ENCODE measurements around the gene PIGP.

The PIGP gene

GRCh38 chr21:37032293-37032692, 40.6 kb downstream of the PIGP start:
- no peaks in the 10 kb centered on the region for H3K79me2 ChIP-seq (ENCODE audit: insufficient read depth, low read length)
- H3K27ac ChIP-seq (ENCODE audit: low read length) = no peak overlapping the region
- no peak overlapping the region for H3K4me2 ChIP-seq (ENCODE audit: insufficient read depth, low read length)
- H3K36me3 ChIP-seq (ENCODE audit: insufficient read depth, low read length) = no peaks in the 10 kb centered on the region
- no peak overlapping the region for H2AFZ ChIP-seq (ENCODE audit: low read depth, low read length)
- no peak for TF ChIP-seq EZH2 (IDR thresholded peaks at IDR 0.05; ENCODE audit: borderline replicate concordance, low read depth, low read length, severe bottlenecking)
- TF ChIP-seq, protein P1, sequence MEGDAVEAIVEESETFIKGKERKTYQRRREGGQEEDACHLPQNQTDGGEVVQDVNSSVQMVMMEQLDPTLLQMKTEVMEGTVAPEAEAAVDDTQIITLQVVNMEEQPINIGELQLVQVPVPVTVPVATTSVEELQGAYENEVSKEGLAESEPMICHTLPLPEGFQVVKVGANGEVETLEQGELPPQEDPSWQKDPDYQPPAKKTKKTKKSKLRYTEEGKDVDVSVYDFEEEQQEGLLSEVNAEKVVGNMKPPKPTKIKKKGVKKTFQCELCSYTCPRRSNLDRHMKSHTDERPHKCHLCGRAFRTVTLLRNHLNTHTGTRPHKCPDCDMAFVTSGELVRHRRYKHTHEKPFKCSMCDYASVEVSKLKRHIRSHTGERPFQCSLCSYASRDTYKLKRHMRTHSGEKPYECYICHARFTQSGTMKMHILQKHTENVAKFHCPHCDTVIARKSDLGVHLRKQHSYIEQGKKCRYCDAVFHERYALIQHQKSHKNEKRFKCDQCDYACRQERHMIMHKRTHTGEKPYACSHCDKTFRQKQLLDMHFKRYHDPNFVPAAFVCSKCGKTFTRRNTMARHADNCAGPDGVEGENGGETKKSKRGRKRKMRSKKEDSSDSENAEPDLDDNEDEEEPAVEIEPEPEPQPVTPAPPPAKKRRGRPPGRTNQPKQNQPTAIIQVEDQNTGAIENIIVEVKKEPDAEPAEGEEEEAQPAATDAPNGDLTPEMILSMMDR (IDR thresholded peaks at IDR 0.05; ENCODE audit: borderline replicate concordance, extremely low read depth, low read length, poor library complexity, severe bottlenecking) = no peak
- H3K4me1 ChIP-seq (ENCODE audit: insufficient read depth, low read length) = no peaks in the 10 kb centered on the region
- H3K27me3 ChIP-seq (ENCODE audit: insufficient read depth, low read length, poor library complexity) = no peaks in the 10 kb centered on the region
- H3K9ac ChIP-seq (ENCODE audit: low read depth, low read length) = no peak overlapping the region
- no peaks in the 10 kb centered on the region for H4K20me1 ChIP-seq (ENCODE audit: insufficient read depth, low read length)
- no peaks in the 10 kb centered on the region for H3K9me3 ChIP-seq (ENCODE audit: insufficient read depth, low read length, severe bottlenecking)
- DNase-seq (peak; percentile 12), ATAC-seq (ENCODE audit: insufficient read depth, low read depth) (peak; percentile 42; the same call in 1 of the 3 replicates)
- H3K4me3 ChIP-seq (ENCODE audit: low read depth in 1 of 2, low read length in 2 of 2) = no peak overlapping the region

GRCh38 chr21:37030864-37031263, 42.0 kb downstream of the PIGP start:
- Histone ChIP-seq H3K4me3 (ENCODE audit: low read depth in 1 of 2, low read length in 2 of 2) (no peak overlapping the region), H3K27me3 (ENCODE audit: insufficient read depth, low read length, poor library complexity) (no peaks in the 10 kb centered on the region), H3K9ac (ENCODE audit: low read depth, low read length) (no peak overlapping the region), H3K27ac (ENCODE audit: low read length) (no peak overlapping the region), H3K4me1 (ENCODE audit: insufficient read depth, low read length) (no peaks in the 10 kb centered on the region), H3K4me2 (ENCODE audit: insufficient read depth, low read length) (no peak overlapping the region), H3K36me3 (ENCODE audit: insufficient read depth, low read length) (no peaks in the 10 kb centered on the region), H3K9me3 (ENCODE audit: insufficient read depth, low read length, severe bottlenecking) (no peaks in the 10 kb centered on the region), H2AFZ (ENCODE audit: low read depth, low read length) (no peak overlapping the region), H4K20me1 (ENCODE audit: insufficient read depth, low read length) (no peaks in the 10 kb centered on the region), H3K79me2 (ENCODE audit: insufficient read depth, low read length) (no peaks in the 10 kb centered on the region)
- ATAC-seq (ENCODE audit: insufficient read depth, low read depth) (no peak), DNase-seq (no peak)
- TF ChIP-seq, protein P1 (IDR thresholded peaks at IDR 0.05; ENCODE audit: borderline replicate concordance, extremely low read depth, low read length, poor library complexity, severe bottlenecking) = no peak
- TF ChIP-seq EZH2 (IDR thresholded peaks at IDR 0.05; ENCODE audit: borderline replicate concordance, low read depth, low read length, severe bottlenecking) = no peak

DNA sequence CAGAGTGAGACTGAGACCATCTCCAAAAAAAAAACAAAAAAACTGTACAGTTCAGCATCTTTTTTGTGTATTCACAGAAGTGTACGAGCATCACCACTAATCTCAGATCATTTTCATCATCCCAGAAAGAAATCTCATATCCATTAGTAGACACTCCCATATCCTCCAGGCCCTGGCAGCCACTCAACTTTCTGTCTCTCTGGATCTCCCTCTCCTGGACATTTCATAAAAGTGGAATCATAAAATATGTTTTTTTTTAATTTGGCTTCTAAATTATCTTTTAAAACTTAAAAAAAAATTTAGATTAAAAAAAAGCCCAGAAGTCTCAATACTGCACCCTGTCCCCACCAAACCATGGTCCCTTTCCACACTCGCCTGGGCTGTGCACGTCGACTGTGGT, 44.3 kb downstream of the PIGP start:
- DNase-seq (no peak), ATAC-seq (ENCODE audit: insufficient read depth, low read depth) (no peak)
- no peaks in the 10 kb centered on the region for H3K79me2 ChIP-seq (ENCODE audit: insufficient read depth, low read length)
- TF ChIP-seq, protein P1 (IDR thresholded peaks at IDR 0.05; ENCODE audit: borderline replicate concordance, extremely low read depth, low read length, poor library complexity, severe bottlenecking) = no peak
- TF ChIP-seq EZH2 (IDR thresholded peaks at IDR 0.05; ENCODE audit: borderline replicate concordance, low read depth, low read length, severe bottlenecking) = no peak
- no peaks in the 10 kb centered on the region for H3K4me1 ChIP-seq (ENCODE audit: insufficient read depth, low read length)
- no peaks in the 10 kb centered on the region for H3K36me3 ChIP-seq (ENCODE audit: insufficient read depth, low read length)
- no peak overlapping the region for H3K27ac ChIP-seq (ENCODE audit: low read length)
- H3K9ac ChIP-seq (ENCODE audit: low read depth, low read length) = no peak overlapping the region
- H2AFZ ChIP-seq (ENCODE audit: low read depth, low read length) = no peak overlapping the region
- no peak overlapping the region for H3K4me3 ChIP-seq (ENCODE audit: low read depth in 1 of 2, low read length in 2 of 2)
- H3K4me2 ChIP-seq (ENCODE audit: insufficient read depth, low read length) = no peak overlapping the region
- no peaks in the 10 kb centered on the region for H4K20me1 ChIP-seq (ENCODE audit: insufficient read depth, low read length)
- no peaks in the 10 kb centered on the region for H3K27me3 ChIP-seq (ENCODE audit: insufficient read depth, low read length, poor library complexity)
- H3K9me3 ChIP-seq (ENCODE audit: insufficient read depth, low read length, severe bottlenecking) = no peaks in the 10 kb centered on the region

- Histone ChIP-seq H3K27ac (ENCODE audit: low read length) (no peak overlapping the region), H3K79me2 (ENCODE audit: insufficient read depth, low read length) (no peaks in the 10 kb centered on the region), H2AFZ (ENCODE audit: low read depth, low read length) (no peak overlapping the region), H3K4me1 (ENCODE audit: insufficient read depth, low read length) (no peaks in the 10 kb centered on the region), H3K36me3 (ENCODE audit: insufficient read depth, low read length) (no peaks in the 10 kb centered on the region), H3K27me3 (ENCODE audit: insufficient read depth, low read length, poor library complexity) (no peaks in the 10 kb centered on the region), H3K9me3 (ENCODE audit: insufficient read depth, low read length, severe bottlenecking) (no peaks in the 10 kb centered on the region), H3K9ac (ENCODE audit: low read depth, low read length) (no peak overlapping the region), H3K4me2 (ENCODE audit: insufficient read depth, low read length) (no peak overlapping the region), H4K20me1 (ENCODE audit: insufficient read depth, low read length) (no peaks in the 10 kb centered on the region), H3K4me3 (ENCODE audit: low read depth in 1 of 2, low read length in 2 of 2) (no peak overlapping the region)
- DNase-seq (no peak), ATAC-seq (ENCODE audit: insufficient read depth, low read depth) (no peak)
- TF ChIP-seq, protein P1 (IDR thresholded peaks at IDR 0.05; ENCODE audit: borderline replicate concordance, extremely low read depth, low read length, poor library complexity, severe bottlenecking) = no peak
- TF ChIP-seq EZH2 (IDR thresholded peaks at IDR 0.05; ENCODE audit: borderline replicate concordance, low read depth, low read length, severe bottlenecking) = no peak
Measured at GRCh38 chr21:37026499-37026898, 46.4 kb downstream of the PIGP start.
